Nephron progenitor cell (in vitro differentiated cells): ENCODE measurements around the gene CEMIP.

Source experiments
- DNase-seq: peaks from one replicate; pipeline ENCODE4 v3.0.0; 2021
- H3K27ac Mint-ChIP-seq: 2 replicates; pipeline ENCODE4 v1.8.0; 2021; ENCODE audit warnings: mild to moderate bottlenecking, moderate library complexity, mixed read lengths
- H3K27me3 Mint-ChIP-seq: 2 replicates; pipeline ENCODE4 v1.8.0; 2021; ENCODE audit warnings: mild to moderate bottlenecking, low read depth, mixed read lengths; ENCODE audit not compliant: poor library complexity
- H3K36me3 Mint-ChIP-seq: 2 replicates; pipeline ENCODE4 v1.8.0; 2021; ENCODE audit warnings: low read depth, mixed read lengths
- H3K4me1 Mint-ChIP-seq: 2 replicates; pipeline ENCODE4 v1.8.0; 2021; ENCODE audit warnings: mixed read lengths
- H3K4me3 Mint-ChIP-seq: 2 replicates; pipeline ENCODE4 v1.8.0; 2021; ENCODE audit warnings: mild to moderate bottlenecking, moderate library complexity, mixed read lengths
- H3K9me3 Mint-ChIP-seq: 2 replicates; pipeline ENCODE4 v1.8.0; 2021; ENCODE audit warnings: mild to moderate bottlenecking, moderate library complexity, mixed read lengths
- CTCF ChIP-seq: fragments of 200-600 bp; sonication (generic); IDR thresholded peaks from 2 replicates; pipeline ENCODE4 v1.5.0; 2021; ENCODE audit warnings: antibody characterized with exemption

Gene CEMIP

GRCh38 chr15:80888846-80889245, 109.7 kb downstream of the CEMIP start:
- Mint-ChIP-seq H3K9me3 (no peaks in the 10 kb centered on the region), H3K27me3 (peaks cover 8% of the 10 kb centered on the region), H3K4me1 (peaks cover 17% of the 10 kb centered on the region), H3K4me3 (no peak overlapping the region), H3K27ac (no peak overlapping the region), H3K36me3 (no peaks in the 10 kb centered on the region)
- DNase-seq: no peak
- TF ChIP-seq CTCF: no peak

DNA sequence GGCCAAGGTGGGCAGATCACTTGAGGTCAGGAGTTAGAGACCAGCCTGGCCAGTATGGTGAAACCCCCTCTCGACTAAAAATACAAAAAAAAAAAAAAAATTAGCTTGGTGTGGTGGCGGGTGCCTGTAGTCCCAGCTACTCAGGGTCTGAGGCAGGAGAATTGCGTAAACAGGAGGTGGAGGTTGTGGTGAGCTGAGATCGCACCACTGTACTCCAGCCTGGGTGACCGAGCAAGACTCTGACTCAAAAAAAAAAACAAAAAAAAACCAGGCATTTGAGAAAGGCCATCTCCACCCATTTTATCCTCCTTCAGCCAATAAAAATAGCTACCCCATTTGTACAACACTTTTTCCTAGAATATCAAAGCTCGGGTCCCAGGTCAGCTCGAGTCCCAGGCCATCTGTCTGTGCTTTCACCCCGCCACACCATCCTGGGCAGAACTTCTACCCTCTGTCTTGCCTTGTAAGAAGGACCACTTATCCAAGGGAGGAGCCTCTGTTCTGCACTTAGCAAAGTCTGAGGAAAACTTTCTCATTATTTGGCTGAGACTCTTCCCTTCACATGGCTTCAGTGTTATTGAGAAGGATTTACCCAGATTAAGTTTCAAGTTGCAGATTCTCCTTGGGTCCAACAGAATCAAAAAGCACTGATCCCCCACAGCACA, 111.3 kb downstream of the CEMIP start:
- DNase-seq: no peak
- no peak for TF ChIP-seq CTCF
- peaks cover 8% of the 10 kb centered on the region for H3K27me3 Mint-ChIP-seq
- peaks cover 4% of the 10 kb centered on the region for H3K9me3 Mint-ChIP-seq
- peaks cover 17% of the 10 kb centered on the region for H3K4me1 Mint-ChIP-seq
- no peak overlapping the region for H3K4me3 Mint-ChIP-seq
- peaks cover 4% of the 10 kb centered on the region for H3K36me3 Mint-ChIP-seq
- no peak overlapping the region for H3K27ac Mint-ChIP-seq

DNA sequence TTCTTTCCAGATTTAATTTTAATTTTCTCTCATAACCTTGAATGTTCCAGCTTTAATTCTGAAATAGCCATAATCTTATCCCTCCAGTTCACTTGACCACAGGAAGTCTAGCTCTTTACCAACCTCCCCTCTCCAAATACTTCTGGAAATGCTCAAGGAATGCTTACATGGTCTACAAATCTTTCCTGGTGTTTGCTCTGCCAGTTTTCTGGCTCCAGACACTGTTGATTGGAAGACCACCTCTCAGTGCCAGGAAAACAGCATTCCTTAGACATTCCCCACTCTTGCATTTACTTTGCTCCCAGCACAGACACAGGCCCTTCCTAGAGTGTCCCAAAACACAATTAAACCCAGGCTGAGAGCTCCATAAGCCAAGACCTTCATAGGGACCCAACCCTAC, 111.8 kb downstream of the CEMIP start:
- peaks cover 7% of the 10 kb centered on the region for H3K9me3 Mint-ChIP-seq
- DNase-seq: no peak
- H3K4me3 Mint-ChIP-seq: no peak overlapping the region
- H3K36me3 Mint-ChIP-seq: peaks cover 10% of the 10 kb centered on the region
- peaks cover 17% of the 10 kb centered on the region for H3K4me1 Mint-ChIP-seq
- TF ChIP-seq CTCF: no peak
- no peak overlapping the region for H3K27ac Mint-ChIP-seq
- peaks cover 8% of the 10 kb centered on the region for H3K27me3 Mint-ChIP-seq

DNA sequence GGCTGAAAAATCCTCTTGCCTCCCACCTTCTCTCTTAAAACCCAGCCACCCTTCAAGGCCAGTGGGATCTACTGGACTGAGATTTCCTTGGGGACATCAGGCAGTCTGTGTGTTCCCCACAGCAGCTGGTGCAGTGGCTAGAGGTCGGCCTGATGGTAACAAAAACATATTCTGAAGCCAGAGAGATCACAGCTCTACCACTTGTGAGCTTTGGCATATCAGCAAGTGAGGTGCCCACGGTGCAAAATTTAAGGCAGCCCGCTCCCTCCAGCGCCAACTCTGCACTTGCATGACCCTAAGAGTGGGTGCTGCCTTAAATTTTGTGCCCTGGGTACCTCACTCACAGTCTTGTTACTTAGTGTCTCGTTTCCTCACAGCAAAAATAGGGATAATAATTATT, 113.2 kb downstream of the CEMIP start:
- H3K27ac Mint-ChIP-seq: no peak overlapping the region
- peaks cover 15% of the 10 kb centered on the region for H3K36me3 Mint-ChIP-seq
- peaks cover 11% of the 10 kb centered on the region for H3K9me3 Mint-ChIP-seq
- H3K4me3 Mint-ChIP-seq: no peak overlapping the region
- no peak for TF ChIP-seq CTCF
- H3K27me3 Mint-ChIP-seq: peaks cover under 1% of the 10 kb centered on the region
- DNase-seq: no peak
- H3K4me1 Mint-ChIP-seq: peaks cover 12% of the 10 kb centered on the region

DNA sequence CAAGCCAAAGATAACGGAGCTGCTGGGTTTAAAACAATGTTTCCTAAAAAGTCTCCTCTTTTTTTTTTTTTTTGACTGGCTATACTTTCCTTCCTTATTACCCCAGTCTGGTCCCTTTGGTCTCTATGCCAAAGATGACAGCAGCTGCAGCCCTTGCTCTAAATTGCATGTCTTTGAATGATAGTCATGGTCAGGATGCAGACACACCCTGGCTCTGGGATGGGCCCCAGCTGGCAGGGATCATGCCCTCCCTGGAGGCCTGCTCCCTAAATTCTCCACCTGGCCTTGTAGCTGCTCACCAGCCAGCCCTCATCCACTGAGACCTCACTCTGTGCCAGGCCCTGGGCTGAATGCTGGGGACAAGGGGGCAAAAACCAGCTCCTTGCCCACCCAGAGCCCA, 114.6 kb downstream of the CEMIP start:
- Mint-ChIP-seq H3K27ac (no peak overlapping the region), H3K36me3 (peaks cover 15% of the 10 kb centered on the region), H3K4me3 (no peak overlapping the region), H3K4me1 (peaks cover 8% of the 10 kb centered on the region), H3K27me3 (peaks cover 4% of the 10 kb centered on the region), H3K9me3 (peaks cover 11% of the 10 kb centered on the region)
- no peak for DNase-seq
- TF ChIP-seq CTCF: no peak

DNA sequence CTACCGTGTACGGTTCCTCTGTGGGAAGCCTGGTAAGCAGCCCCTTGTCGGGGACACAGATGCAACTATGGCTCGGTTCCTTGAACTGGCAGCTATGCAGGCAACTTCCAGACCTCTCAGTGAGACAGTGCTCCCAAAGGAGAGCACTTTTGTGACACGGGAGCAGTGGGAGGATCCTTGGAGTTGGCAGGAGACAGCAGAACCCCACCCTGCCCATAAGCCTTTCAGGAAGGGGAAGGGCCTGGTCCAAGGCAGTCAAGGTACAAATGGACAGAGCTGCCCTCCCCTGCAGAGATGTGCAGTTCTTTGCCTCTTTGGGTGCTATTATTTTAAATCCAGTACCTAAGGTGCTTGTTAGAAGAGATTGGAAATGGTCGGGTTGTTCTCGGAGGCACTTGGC, 115.9 kb downstream of the CEMIP start:
- peaks cover 4% of the 10 kb centered on the region for H3K27me3 Mint-ChIP-seq
- peaks cover 8% of the 10 kb centered on the region for H3K4me1 Mint-ChIP-seq
- DNase-seq: no peak
- TF ChIP-seq CTCF: no peak
- peaks cover 11% of the 10 kb centered on the region for H3K9me3 Mint-ChIP-seq
- H3K36me3 Mint-ChIP-seq: peaks cover 15% of the 10 kb centered on the region
- H3K27ac Mint-ChIP-seq: peak overlapping the region; percentile 52
- H3K4me3 Mint-ChIP-seq: no peak overlapping the region
